ENCODE measurements around the gene SIN3B.

DNA sequence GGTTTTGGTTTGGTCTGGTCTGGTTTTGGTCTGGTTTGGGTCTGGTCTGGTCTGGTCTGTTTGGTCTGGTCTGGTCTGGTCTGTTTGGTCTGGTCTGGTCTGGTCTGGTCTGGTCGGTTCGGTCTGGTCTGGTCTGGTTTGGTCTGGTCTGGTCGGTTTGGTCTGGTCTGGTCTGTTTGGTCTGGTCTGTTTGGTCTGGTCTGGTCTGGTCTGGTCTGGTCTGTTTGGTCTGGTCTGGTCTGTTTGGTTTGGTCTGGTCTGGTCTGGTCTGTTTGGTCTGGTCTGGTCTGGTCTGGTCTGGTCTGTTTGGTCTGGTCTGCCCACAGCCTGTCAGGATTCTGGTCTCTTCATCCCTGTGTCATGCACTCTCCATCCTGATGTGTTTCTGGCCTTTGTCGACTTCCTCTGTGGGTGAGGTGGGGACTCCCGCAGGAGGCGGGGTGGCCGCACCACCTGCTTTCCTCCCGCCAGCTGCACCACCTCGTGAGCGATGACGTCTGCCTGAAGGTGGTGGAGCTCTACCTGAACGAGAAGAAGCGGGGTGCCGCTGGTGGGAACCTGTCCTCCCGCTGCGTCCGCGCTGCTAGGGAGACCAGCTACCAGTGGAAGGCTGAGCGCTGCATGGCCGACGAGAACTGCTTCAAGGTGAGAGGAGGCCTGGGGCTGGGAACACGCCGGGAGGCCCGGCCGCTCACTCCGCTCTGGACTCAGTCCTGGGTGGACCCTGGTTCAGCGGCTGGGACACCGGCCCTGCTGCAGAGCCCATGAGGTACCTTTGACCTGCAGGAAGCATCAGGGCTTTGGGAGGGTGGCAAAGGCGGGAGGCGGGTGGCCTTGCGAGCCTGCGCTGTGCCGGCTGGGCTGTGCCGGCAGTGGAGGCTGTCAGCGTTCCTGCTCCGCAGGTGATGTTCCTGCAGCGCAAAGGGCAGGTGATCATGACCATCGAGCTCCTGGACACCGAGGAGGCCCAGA is 46.7 kb downstream of the SIN3B start:
- no peak for TF ChIP-seq CTCF (IDR thresholded peaks at IDR 0.05; ENCODE audit: low read length)
- no peak for TF ChIP-seq EZH2 (optimal IDR thresholded peaks at IDR 0.05; ENCODE audit: low read depth, low read length)
